ENCODE measurements around the gene MACROD2. TPM values are rescaled to one million over a fixed set of nuclear protein-coding genes. Genes with fewer than 3 reads are reported as not detected.

The MACROD2 gene
- total and polyA plus RNA-seq, 2 donors (not counting 1 experiment from before 2014, with no cell fraction given): 5.3 to 6.7 TPM

DNA sequence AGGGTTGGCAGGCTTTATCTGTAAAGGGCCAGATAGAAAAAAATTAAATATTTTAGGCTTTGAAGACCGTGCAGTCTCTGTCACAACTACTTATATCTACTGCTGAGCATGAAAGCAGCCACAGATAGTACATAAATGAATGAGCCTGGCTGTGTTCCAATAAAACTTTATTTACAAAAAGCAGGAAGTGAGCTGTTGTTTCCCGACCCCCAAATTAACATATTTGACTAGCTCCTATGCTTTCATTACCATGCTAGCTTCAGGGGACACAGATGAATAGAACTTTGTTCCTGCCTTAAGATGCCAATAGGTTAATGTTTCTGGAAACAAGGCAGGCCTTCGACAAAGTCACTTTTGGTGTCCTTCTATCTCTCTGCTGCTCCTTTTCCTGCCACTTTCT is 1400.1 kb downstream of the MACROD2 start:
- POLR2A ChIA-PET: no interaction called here
- intact Hi-C loops (cut with micrococcal nuclease): no loop called here
- no peaks in the 10 kb centered on the region for H3K4me1 ChIP-seq (ENCODE audit: control insufficient read depth in 2 of 2, insufficient read depth in 2 of 2, low read length in 2 of 2)
- H3K9me3 ChIP-seq (ENCODE audit: control extremely low read depth in 1 of 3, control insufficient read depth in 2 of 3, insufficient read depth in 1 of 3, low read length in 2 of 3): no peaks in the 10 kb centered on the region
- H3K27ac ChIP-seq (ENCODE audit: low read length in 2 of 2): no peak overlapping the region
- H2AFZ ChIP-seq (ENCODE audit: insufficient read depth, low read depth, low read length, poor library complexity, severe bottlenecking): no peak overlapping the region
- H3K27me3 ChIP-seq (replicated peaks in 1 of 4; ENCODE audit: control extremely low read depth in 1 of 4, control insufficient read depth in 3 of 4, insufficient read depth in 4 of 4, low read length in 3 of 4): no peaks in the 10 kb centered on the region
- ATAC-seq (ENCODE audit: low read depth) (no peak), DNase-seq (no peak)
- no peak for TF ChIP-seq CTCF (IDR thresholded peaks at IDR 0.05)
- no peak for TF ChIP-seq EZH2 (IDR thresholded peaks at IDR 0.05; ENCODE audit: borderline replicate concordance, insufficient read depth, low read depth, low read length, poor library complexity, severe bottlenecking)
- H3K79me2 ChIP-seq (ENCODE audit: control insufficient read depth, insufficient read depth, low read length): no peaks in the 10 kb centered on the region
- CTCF ChIA-PET: no interaction called here
- no peaks in the 10 kb centered on the region for H3K4me1 Mint-ChIP-seq
- no peaks in the 10 kb centered on the region for H3K9me3 Mint-ChIP-seq (ENCODE audit: insufficient read depth)
- no peaks in the 10 kb centered on the region for H3K36me3 ChIP-seq (replicated peaks in 1 of 2; ENCODE audit: control extremely low read depth in 1 of 2, control insufficient read depth in 1 of 2, extremely low read depth in 1 of 2, insufficient read depth in 2 of 2, low read length in 1 of 2)
- 80% methylated on average over 1 of the region's 3 CpGs for WGBS (ENCODE audit: insufficient coverage)
- no peaks in the 10 kb centered on the region for H4K20me1 ChIP-seq (ENCODE audit: control insufficient read depth, insufficient read depth, low read length, poor library complexity, severe bottlenecking)
- H3K4me3 ChIP-seq (ENCODE audit: control extremely low read depth in 1 of 5, extremely low read depth in 1 of 5, insufficient read depth in 1 of 5, low read depth in 2 of 5, low read length in 4 of 5): no peak overlapping the region
- H3K27me3 Mint-ChIP-seq: no peaks in the 10 kb centered on the region
- no peak overlapping the region for H3K4me3 Mint-ChIP-seq
- H3K27ac Mint-ChIP-seq: no peak overlapping the region
- H3K4me2 ChIP-seq (replicated peaks; ENCODE audit: low read depth, low read length, poor library complexity, severe bottlenecking): no peak overlapping the region
- H3K9ac ChIP-seq (ENCODE audit: low read length): no peak overlapping the region

- WGBS (ENCODE audit: insufficient coverage): 100% methylated on average over 1 of the region's 2 CpGs
- H3K4me1 Mint-ChIP-seq: no peaks in the 10 kb centered on the region
- no peaks in the 10 kb centered on the region for H4K20me1 ChIP-seq (ENCODE audit: control insufficient read depth, insufficient read depth, low read length, poor library complexity, severe bottlenecking)
- ChIA-PET CTCF (no interaction called here), POLR2A (no interaction called here)
- no peak overlapping the region for H3K9ac ChIP-seq (ENCODE audit: low read length)
- no peaks in the 10 kb centered on the region for H3K79me2 ChIP-seq (ENCODE audit: control insufficient read depth, insufficient read depth, low read length)
- no peaks in the 10 kb centered on the region for H3K4me1 ChIP-seq (ENCODE audit: control insufficient read depth in 2 of 2, insufficient read depth in 2 of 2, low read length in 2 of 2)
- no peak overlapping the region for H3K27ac Mint-ChIP-seq
- no peak for TF ChIP-seq EZH2 (IDR thresholded peaks at IDR 0.05; ENCODE audit: borderline replicate concordance, insufficient read depth, low read depth, low read length, poor library complexity, severe bottlenecking)
- no peak for TF ChIP-seq CTCF (IDR thresholded peaks at IDR 0.05)
- DNase-seq (no peak), ATAC-seq (ENCODE audit: low read depth) (no peak)
- no peak overlapping the region for H3K27ac ChIP-seq (ENCODE audit: low read length in 2 of 2)
- intact Hi-C loops (cut with micrococcal nuclease): no loop called here
- no peaks in the 10 kb centered on the region for H3K9me3 ChIP-seq (ENCODE audit: control extremely low read depth in 1 of 3, control insufficient read depth in 2 of 3, insufficient read depth in 1 of 3, low read length in 2 of 3)
- no peak overlapping the region for H3K4me3 ChIP-seq (ENCODE audit: control extremely low read depth in 1 of 5, extremely low read depth in 1 of 5, insufficient read depth in 1 of 5, low read depth in 2 of 5, low read length in 4 of 5)
- H2AFZ ChIP-seq (ENCODE audit: insufficient read depth, low read depth, low read length, poor library complexity, severe bottlenecking): no peak overlapping the region
- H3K4me3 Mint-ChIP-seq: no peak overlapping the region
- no peaks in the 10 kb centered on the region for H3K27me3 Mint-ChIP-seq
- H3K4me2 ChIP-seq (replicated peaks; ENCODE audit: low read depth, low read length, poor library complexity, severe bottlenecking): no peak overlapping the region
- no peaks in the 10 kb centered on the region for H3K36me3 ChIP-seq (replicated peaks in 1 of 2; ENCODE audit: control extremely low read depth in 1 of 2, control insufficient read depth in 1 of 2, extremely low read depth in 1 of 2, insufficient read depth in 2 of 2, low read length in 1 of 2)
- H3K27me3 ChIP-seq (replicated peaks in 1 of 4; ENCODE audit: control extremely low read depth in 1 of 4, control insufficient read depth in 3 of 4, insufficient read depth in 4 of 4, low read length in 3 of 4): no peaks in the 10 kb centered on the region
- no peaks in the 10 kb centered on the region for H3K9me3 Mint-ChIP-seq (ENCODE audit: insufficient read depth)
Measured at GRCh38 chr20:15396026-15396425, 1400.7 kb downstream of the MACROD2 start.
